Chondrocyte (in vitro differentiated cells): ENCODE data around the gene BCL6B. TPM values are rescaled to one million over a fixed set of nuclear protein-coding genes. Genes with fewer than 3 reads are reported as not detected.
A peak's percentile ranks its signal among the peaks of the same experiment; 100 is the strongest.

Experiments used
- DNase-seq: peaks from one replicate; pipeline ENCODE4 v3.0.0; 2021; ENCODE audit warnings: mixed read lengths, low spot score
- H3K27ac Mint-ChIP-seq: one replicate; pipeline ENCODE4 v1.8.0; 2021; ENCODE audit warnings: mild to moderate bottlenecking, moderate library complexity, mixed read lengths; ENCODE audit not compliant: unreplicated experiment
- H3K27me3 Mint-ChIP-seq: 2 replicates; pipeline ENCODE4 v1.8.0; 2021; ENCODE audit warnings: low read depth, mixed read lengths
- H3K36me3 Mint-ChIP-seq: 2 replicates; pipeline ENCODE4 v1.8.0; 2021; ENCODE audit warnings: low read depth, mixed read lengths
- H3K4me1 Mint-ChIP-seq: 2 replicates; pipeline ENCODE4 v1.8.0; 2021; ENCODE audit warnings: low read depth, mild to moderate bottlenecking, mixed read lengths
- H3K4me3 Mint-ChIP-seq: one replicate; pipeline ENCODE4 v1.8.0; 2021; ENCODE audit warnings: mild to moderate bottlenecking, moderate library complexity, mixed read lengths; ENCODE audit not compliant: unreplicated experiment
- H3K9me3 Mint-ChIP-seq: 2 replicates; pipeline ENCODE4 v1.8.0; 2021; ENCODE audit warnings: low read depth, mixed read lengths
- CTCF ChIP-seq: fragments of 200-600 bp; sonication (generic); IDR thresholded peaks from 2 replicates; pipeline ENCODE4 v1.5.0; 2021; ENCODE audit warnings: antibody characterized with exemption, mild to moderate bottlenecking, moderate library complexity
- total RNA-seq: library from RNA; stranded (reverse); gene quantifications from 3 replicates; pipeline ENCODE4 v1.2.1, GENCODE V29; 2021

Gene BCL6B
- total RNA-seq, 1 donor from 2014 or later = not detected

GRCh38 chr17:7035591-7036368 is 12.9 kb downstream of the BCL6B start, which contains the start of gene SLC16A13:
Gene SLC16A13, plus strand, starts transcription at chr17:7036015. Its CDS starts 368 bp downstream, at chr17:7036383.
- no peak for DNase-seq
- H3K36me3 Mint-ChIP-seq = no peaks in the 10 kb centered on the region
- no peak for TF ChIP-seq CTCF
- H3K27ac Mint-ChIP-seq = peak within 1 kb of the TSS; percentile 89
- H3K4me3 Mint-ChIP-seq = peak within 1 kb of the TSS; percentile 89
- H3K27me3 Mint-ChIP-seq = no peaks in the 10 kb centered on the region
- no peaks in the 10 kb centered on the region for H3K9me3 Mint-ChIP-seq
- H3K4me1 Mint-ChIP-seq = peaks cover 16% of the 10 kb centered on the region

- TF ChIP-seq CTCF = no peak
- Mint-ChIP-seq H3K27ac (no peak overlapping the region), H3K27me3 (no peaks in the 10 kb centered on the region)
Measured at GRCh38 chr17:7038025-7038862, 15.4 kb downstream of the BCL6B start.

GRCh38 chr17:7039832-7040231 is 17.0 kb downstream of the BCL6B start:
- H3K27me3 Mint-ChIP-seq = no peaks in the 10 kb centered on the region
- H3K4me1 Mint-ChIP-seq = peaks cover 26% of the 10 kb centered on the region
- H3K4me3 Mint-ChIP-seq = no peak overlapping the region
- H3K9me3 Mint-ChIP-seq = no peaks in the 10 kb centered on the region
- H3K27ac Mint-ChIP-seq = no peak overlapping the region
- no peaks in the 10 kb centered on the region for H3K36me3 Mint-ChIP-seq
- no peak for DNase-seq
- no peak for TF ChIP-seq CTCF

More at GRCh38 chr17:7038025-7038862, 15.4 kb downstream of the BCL6B start:
- Mint-ChIP-seq H3K9me3 (no peaks in the 10 kb centered on the region), H3K36me3 (no peaks in the 10 kb centered on the region), H3K4me1 (peaks cover 23% of the 10 kb centered on the region), H3K4me3 (peak overlapping the region; percentile 7)
- no peak for DNase-seq

- Mint-ChIP-seq H3K27ac (no peak overlapping the region), H3K4me3 (peak overlapping the region; percentile 57), H3K27me3 (peaks cover 4% of the 10 kb centered on the region), H3K4me1 (peaks cover 20% of the 10 kb centered on the region), H3K9me3 (no peaks in the 10 kb centered on the region), H3K36me3 (no peaks in the 10 kb centered on the region)
- TF ChIP-seq CTCF = no peak
- DNase-seq = no peak
Measured at GRCh38 chr17:7041607-7042500, 19.0 kb downstream of the BCL6B start.
